HepG2 (cell line): ENCODE results near the gene NBR1. TPM values are rescaled to one million over a fixed set of nuclear protein-coding genes. Genes with fewer than 3 reads are reported as not detected.

Experiments used
- ATAD3A ChIP-seq: sonication (generic); formaldehyde crosslinking; IDR thresholded peaks from 2 replicates; pipeline ENCODE4 v1.4.0; 2020; ENCODE audit warnings: missing genetic modification reagents
- ATRX ChIP-seq: sonication (generic); formaldehyde crosslinking; IDR thresholded peaks from 2 replicates; pipeline ENCODE4 v1.4.0; 2020; ENCODE audit warnings: missing genetic modification reagents, borderline replicate concordance
- BATF2 ChIP-seq: sonication (generic); formaldehyde crosslinking; IDR thresholded peaks from 2 replicates; pipeline ENCODE4 v1.8.0; 2022; ENCODE audit warnings: mild to moderate bottlenecking, missing genetic modification reagents, moderate library complexity
- CCDC6 ChIP-seq: sonication (generic); formaldehyde crosslinking; IDR thresholded peaks from 2 replicates; pipeline ENCODE4 v1.8.1; 2022; ENCODE audit warnings: mild to moderate bottlenecking, missing genetic modification reagents, moderate library complexity
- CEBPB ChIP-seq: IDR thresholded peaks from 2 replicates; pipeline ENCODE4 v1.6.1; 2011; ENCODE audit warnings: low read depth, low read length, improper control_type of control experiment, borderline replicate concordance
- FOXA3 ChIP-seq: IDR thresholded peaks from 2 replicates; pipeline ENCODE4 v1.6.1; 2016; ENCODE audit warnings: missing genetic modification reagents, missing compliant biosample characterization
- FOXJ3 ChIP-seq: sonication (generic); formaldehyde crosslinking; IDR thresholded peaks from 2 replicates; pipeline ENCODE4 v1.4.0; 2020; ENCODE audit warnings: missing genetic modification reagents, mild to moderate bottlenecking, borderline replicate concordance
- GABPA ChIP-seq, 2 experiments: IDR thresholded peaks; 2 replicates each; pipeline ENCODE4 v1.6.1; 2011 to 2016; ENCODE audit warnings: low read depth in 2 of 2, low read length in 1 of 2, missing biosample characterization in 1 of 2, missing genetic modification characterization in 1 of 2
- HIC2 ChIP-seq: sonication (generic); formaldehyde crosslinking; IDR thresholded peaks from 2 replicates; pipeline ENCODE4 v1.9.0; 2022; ENCODE audit warnings: low read depth, missing genetic modification reagents
- HOXA3 ChIP-seq: sonication (generic); formaldehyde crosslinking; IDR thresholded peaks from 2 replicates; pipeline ENCODE4 v1.5.0; 2020; ENCODE audit warnings: missing genetic modification reagents
- MXI1 ChIP-seq: IDR thresholded peaks from 3 replicates; pipeline ENCODE4 v1.6.1; 2012; ENCODE audit warnings: low read depth, low read length, inconsistent platforms, borderline replicate concordance
- SAP130 ChIP-seq: IDR thresholded peaks from 2 replicates; pipeline ENCODE4 v1.6.1; 2016; ENCODE audit warnings: low read depth
- SIN3A ChIP-seq: IDR thresholded peaks from 2 replicates; pipeline ENCODE4 v1.6.1; 2011; ENCODE audit warnings: low read depth, mild to moderate bottlenecking, control low read depth, low read length, borderline replicate concordance
- SNAPC2 ChIP-seq: sonication (generic); formaldehyde crosslinking; IDR thresholded peaks from 2 replicates; pipeline ENCODE4 v1.8.1; 2022; ENCODE audit warnings: mild to moderate bottlenecking, missing genetic modification reagents
- TARDBP ChIP-seq: sonication (generic); formaldehyde crosslinking; IDR thresholded peaks from 2 replicates; pipeline ENCODE4 v1.8.0; 2022; ENCODE audit warnings: mild to moderate bottlenecking, missing genetic modification reagents
- ZMYM3 ChIP-seq: sonication (generic); formaldehyde crosslinking; IDR thresholded peaks from 2 replicates; pipeline ENCODE4 v1.5.1; 2020; ENCODE audit warnings: mild to moderate bottlenecking, missing genetic modification reagents
- ZNF354B ChIP-seq: sonication (generic); formaldehyde crosslinking; IDR thresholded peaks from 2 replicates; pipeline ENCODE4 v1.8.0; 2022; ENCODE audit warnings: mild to moderate bottlenecking, missing genetic modification reagents
- ZNF549 ChIP-seq: sonication (generic); formaldehyde crosslinking; IDR thresholded peaks from 2 replicates; pipeline ENCODE4 v1.5.0; 2020; ENCODE audit warnings: missing genetic modification reagents
- ZNF607 ChIP-seq: sonication (generic); formaldehyde crosslinking; IDR thresholded peaks from 2 replicates; pipeline ENCODE4 v1.5.1; 2020; ENCODE audit warnings: missing genetic modification reagents, mild to moderate bottlenecking, borderline replicate concordance
- ZNF674 ChIP-seq: sonication (generic); formaldehyde crosslinking; IDR thresholded peaks from 2 replicates; pipeline ENCODE4 v1.5.0; 2020; ENCODE audit warnings: low read depth, mild to moderate bottlenecking, missing genetic modification reagents
- ZNF768 ChIP-seq: sonication (generic); formaldehyde crosslinking; IDR thresholded peaks from 2 replicates; pipeline ENCODE4 v1.4.0; 2020; ENCODE audit warnings: missing genetic modification reagents
- ZNF772 ChIP-seq: sonication (generic); formaldehyde crosslinking; IDR thresholded peaks from 2 replicates; pipeline ENCODE4 v1.5.0; 2020; ENCODE audit warnings: mild to moderate bottlenecking, missing genetic modification reagents
- ZNF83 ChIP-seq: sonication (generic); formaldehyde crosslinking; IDR thresholded peaks from 2 replicates; pipeline ENCODE4 v1.4.0; 2020; ENCODE audit warnings: missing genetic modification reagents, mild to moderate bottlenecking, borderline replicate concordance
- polyA plus RNA-seq, 8 experiments: library from polyadenylated mRNA; depleted of rRNA in 3 of 8; stranded (reverse) in 7 of 8; unstranded in 1 of 8; fragments of >200 nt; fragmentation: Illumina TruSeq in 4 of 8; extraction: Trizol in 4 of 8; gene quantifications; 2 replicates each; pipeline versions ENCODE4 v1.2.1 to v1.2.3, GENCODE V29; 2011 to 2016; ENCODE audit warnings: low read depth in 4 of 8, missing spikeins in 1 of 8, mixed read lengths in 1 of 8; ENCODE audit not compliant: insufficient read depth in 1 of 8
- total RNA-seq, 5 experiments: library from RNA; depleted of rRNA; stranded (reverse); fragments of >200 nt; fragmentation: Illumina TruSeq; extraction: Trizol; gene quantifications; 2 replicates each; pipeline ENCODE4 v1.2.3, GENCODE V29; 2016; ENCODE audit warnings: low read depth in 1 of 5
- TF ChIP-seq, protein P1 (sequence below): IDR thresholded peaks from 2 replicates; pipeline ENCODE4 v1.6.1; 2016; ENCODE audit warnings: low read depth, borderline replicate concordance
- TF ChIP-seq, protein P2 (sequence below): sonication (generic); formaldehyde crosslinking; IDR thresholded peaks from 2 replicates; pipeline ENCODE4; 2020; ENCODE audit warnings: missing genetic modification reagents, mild to moderate bottlenecking, borderline replicate concordance

NBR1 gene
- total and polyA plus RNA-seq, 2 of the 13 experiments (the other 11 are each of a cell fraction or from before 2014, with no cell fraction given): 51.7 to 121 TPM

DNA sequence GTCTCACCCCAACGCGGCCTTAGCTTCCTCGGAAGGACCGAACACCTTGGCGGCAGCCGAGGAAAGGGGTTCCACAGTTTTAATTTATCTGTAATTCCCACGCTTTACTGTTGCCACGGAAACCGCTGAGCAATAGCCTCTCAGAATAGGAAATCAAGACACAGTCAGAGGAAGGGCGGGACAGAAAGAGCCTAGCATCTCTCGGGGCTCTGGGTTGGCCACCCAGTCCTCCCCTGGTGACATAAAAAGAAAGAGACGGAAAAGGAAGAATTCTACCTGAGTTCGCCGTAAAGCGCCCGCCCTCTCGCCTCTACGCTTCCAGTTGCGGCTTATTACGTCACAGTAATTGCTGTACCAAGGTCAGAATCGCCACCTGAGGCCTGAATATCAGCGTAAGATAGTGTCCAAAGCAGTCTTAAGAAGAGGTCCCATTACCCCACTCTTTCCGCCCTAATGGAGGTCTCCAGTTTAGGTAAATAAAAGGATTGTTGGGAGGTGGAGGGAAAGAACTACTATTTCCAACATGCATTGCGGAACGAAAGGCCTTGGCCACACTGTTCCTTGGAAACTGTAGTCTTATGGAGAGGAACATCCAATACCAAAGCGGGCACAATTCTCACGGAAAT, 761 bp upstream of the NBR1 start (continued):
- TF ChIP-seq ZNF549 (CRISPR knock-in tag): no peak
- no peak for TF ChIP-seq FOXA3
- TF ChIP-seq CEBPB: peak; percentile 69
- peak; percentile 23; the same call in 1 of the 2 replicates for TF ChIP-seq ZNF607 (CRISPR knock-in tag)
- peak; percentile 68 for TF ChIP-seq ZNF354B (CRISPR knock-in tag)
- TF ChIP-seq HOXA3 (CRISPR knock-in tag): peak; percentile 98
- no peak for TF ChIP-seq ATRX (CRISPR knock-in tag)
- no peak for TF ChIP-seq ZNF768 (CRISPR knock-in tag)
- peak; percentile 53; the same call in 1 of the 3 replicates for TF ChIP-seq MXI1
- peak; percentile 53; the same call in 1 of the 2 replicates for TF ChIP-seq TARDBP (CRISPR knock-in tag)
- TF ChIP-seq FOXJ3 (CRISPR knock-in tag): peak; percentile 56
- TF ChIP-seq ZNF674 (CRISPR knock-in tag): 0 out of 2 replicates have a peak, but pooled peaks have one; percentile 18
- TF ChIP-seq ATAD3A (CRISPR knock-in tag): no peak
- TF ChIP-seq ZNF772 (CRISPR knock-in tag): 0 out of 2 replicates have a peak, but pooled peaks have one; percentile 12
- peak; percentile 39 for TF ChIP-seq GABPA (IDR thresholded peaks at IDR 0.05; ENCODE audit: low read depth, low read length)
- TF ChIP-seq GABPA (CRISPR knock-in tag; IDR thresholded peaks at IDR 0.05; ENCODE audit: low read depth): peak; percentile 91
- TF ChIP-seq, protein P1, sequence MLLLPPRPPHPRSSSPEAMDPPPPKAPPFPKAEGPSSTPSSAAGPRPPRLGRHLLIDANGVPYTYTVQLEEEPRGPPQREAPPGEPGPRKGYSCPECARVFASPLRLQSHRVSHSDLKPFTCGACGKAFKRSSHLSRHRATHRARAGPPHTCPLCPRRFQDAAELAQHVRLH: no peak
- TF ChIP-seq CCDC6 (CRISPR knock-in tag): 0 out of 2 replicates have a peak, but pooled peaks have one; percentile 54
- peak; percentile 78 for TF ChIP-seq SAP130
- no peak for TF ChIP-seq ZNF83 (CRISPR knock-in tag)
- peak; percentile 38; the same call in 1 of the 2 replicates for TF ChIP-seq SNAPC2 (CRISPR knock-in tag)
- peak; percentile 77; the same call in 1 of the 2 replicates for TF ChIP-seq SIN3A
- TF ChIP-seq HIC2 (CRISPR knock-in tag): 0 out of 2 replicates have a peak, but pooled peaks have one; percentile 11
- TF ChIP-seq, protein P2, sequence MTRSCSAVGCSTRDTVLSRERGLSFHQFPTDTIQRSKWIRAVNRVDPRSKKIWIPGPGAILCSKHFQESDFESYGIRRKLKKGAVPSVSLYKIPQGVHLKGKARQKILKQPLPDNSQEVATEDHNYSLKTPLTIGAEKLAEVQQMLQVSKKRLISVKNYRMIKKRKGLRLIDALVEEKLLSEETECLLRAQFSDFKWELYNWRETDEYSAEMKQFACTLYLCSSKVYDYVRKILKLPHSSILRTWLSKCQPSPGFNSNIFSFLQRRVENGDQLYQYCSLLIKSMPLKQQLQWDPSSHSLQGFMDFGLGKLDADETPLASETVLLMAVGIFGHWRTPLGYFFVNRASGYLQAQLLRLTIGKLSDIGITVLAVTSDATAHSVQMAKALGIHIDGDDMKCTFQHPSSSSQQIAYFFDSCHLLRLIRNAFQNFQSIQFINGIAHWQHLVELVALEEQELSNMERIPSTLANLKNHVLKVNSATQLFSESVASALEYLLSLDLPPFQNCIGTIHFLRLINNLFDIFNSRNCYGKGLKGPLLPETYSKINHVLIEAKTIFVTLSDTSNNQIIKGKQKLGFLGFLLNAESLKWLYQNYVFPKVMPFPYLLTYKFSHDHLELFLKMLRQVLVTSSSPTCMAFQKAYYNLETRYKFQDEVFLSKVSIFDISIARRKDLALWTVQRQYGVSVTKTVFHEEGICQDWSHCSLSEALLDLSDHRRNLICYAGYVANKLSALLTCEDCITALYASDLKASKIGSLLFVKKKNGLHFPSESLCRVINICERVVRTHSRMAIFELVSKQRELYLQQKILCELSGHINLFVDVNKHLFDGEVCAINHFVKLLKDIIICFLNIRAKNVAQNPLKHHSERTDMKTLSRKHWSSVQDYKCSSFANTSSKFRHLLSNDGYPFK (CRISPR knock-in tag): no peak
- TF ChIP-seq BATF2 (CRISPR knock-in tag): peak; percentile 28; the same call in 1 of the 2 replicates
- no peak for TF ChIP-seq ZMYM3
